OCI-LY1 (cell line): ENCODE results near the gene ALG8.

ENCODE experiments used
- CTCF ChIP-seq: fragments of 200-600 bp; sonication (generic), shearing (Covaris generic); IDR thresholded peaks from 2 replicates; pipeline ENCODE4 v1.5.1; 2017; ENCODE audit warnings: mild to moderate bottlenecking, antibody characterized with exemption, low read length, moderate library complexity, mixed read lengths
- EZH2 ChIP-seq: fragments of 200-600 bp; sonication (generic), shearing (Covaris generic); IDR thresholded peaks from 2 replicates; pipeline ENCODE4 v1.8.0; 2017; ENCODE audit warnings: borderline replicate concordance, mixed run types, mild to moderate bottlenecking, antibody characterized with exemption, low read length, moderate library complexity, mixed read lengths

DNA sequence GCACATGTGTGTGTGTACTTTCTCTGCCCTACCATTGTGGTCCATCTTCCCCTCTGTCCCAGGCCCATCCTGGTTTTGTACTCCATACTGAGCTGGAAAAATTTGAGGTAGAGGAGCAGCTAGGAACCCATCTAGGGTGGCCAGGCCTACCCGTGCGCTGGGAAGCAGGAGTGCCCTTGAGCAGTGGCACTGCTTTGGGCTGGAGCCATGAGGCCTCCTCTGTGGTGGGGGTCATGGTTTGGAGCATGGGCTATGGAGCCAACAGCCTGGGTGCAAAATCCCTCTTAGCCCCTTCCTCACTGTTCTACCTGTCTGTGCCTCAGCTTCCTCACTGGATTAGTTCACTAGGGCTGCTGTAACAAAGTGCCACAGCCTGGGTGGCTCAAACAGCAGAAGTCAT is 21.9 kb upstream of the ALG8 start:
- no peak for TF ChIP-seq CTCF
- TF ChIP-seq EZH2: no peak
